IMR-90 (cell line): ENCODE data around the gene FBXO31. TPM values are rescaled to one million over a fixed set of nuclear protein-coding genes. Genes with fewer than 3 reads are reported as not detected.

ENCODE experiments used
- ATAC-seq: fragments of 200-7000 bp; cut with Tn5 transposase; 2 replicates; pipeline ENCODE4 v1.9.1; 2020; ENCODE audit warnings: low read depth, mild to moderate bottlenecking, moderate library complexity
- BruUV-seq: library from RNA; stranded (reverse); fragments of 400-500 nt; replicated peaks from 2 replicates; lab custom pipeline; 2021; lab: Mats Ljungman, UMichigan
- CTCF ChIA-PET: fragments of 300-600 bp; formaldehyde crosslinking; extraction: SDS; loops from one replicate; lab custom pipeline; 2021; ENCODE audit warnings: antibody characterized with exemption; lab: Yijun Ruan, JAX
- POLR2A ChIA-PET: fragments of 300-600 bp; sonication (Branson Sonifier 250); formaldehyde crosslinking; loops from one replicate; lab custom pipeline; 2022; ENCODE audit warnings: antibody characterized with exemption; ENCODE audit not compliant: unreplicated experiment; lab: Charles Lee
- DNase-seq: peaks from one replicate; pipeline ENCODE4 v3.0.0; 2013
- H2AFZ ChIP-seq: replicated peaks from 2 replicates; pipeline ENCODE3; 2013; ENCODE audit warnings: low read length, mild to moderate bottlenecking; ENCODE audit not compliant: poor library complexity
- H2AK5ac ChIP-seq: 2 replicates; pipeline ENCODE4 v1.6.1; 2013; ENCODE audit warnings: low read depth, low read length, inconsistent platforms
- H2AK9ac ChIP-seq: replicated peaks from 2 replicates; pipeline ENCODE3; 2013; ENCODE audit warnings: mild to moderate bottlenecking, low read depth, low read length, moderate library complexity; ENCODE audit not compliant: poor library complexity
- H2BK120ac ChIP-seq: 2 replicates; pipeline ENCODE4 v1.6.1; 2013; ENCODE audit warnings: low read depth, low read length, inconsistent platforms
- H2BK15ac ChIP-seq: 3 replicates; pipeline ENCODE4 v1.6.1; 2013; ENCODE audit warnings: low read depth, low read length, inconsistent platforms
- H2BK20ac ChIP-seq: 2 replicates; pipeline ENCODE4 v1.6.1; 2013; ENCODE audit warnings: low read depth, mild to moderate bottlenecking, inconsistent platforms, low read length, moderate library complexity
- H2BK5ac ChIP-seq: 2 replicates; pipeline ENCODE4 v1.6.1; 2013; ENCODE audit warnings: mild to moderate bottlenecking, low read depth, low read length, inconsistent platforms; ENCODE audit not compliant: poor library complexity, severe bottlenecking
- H3K14ac ChIP-seq: replicated peaks from 2 replicates; pipeline ENCODE4 v1.6.1; 2013; ENCODE audit warnings: low read depth, low read length, inconsistent platforms
- H3K18ac ChIP-seq: 2 replicates; pipeline ENCODE4 v1.6.1; 2013; ENCODE audit warnings: low read depth, low read length, control low read depth
- H3K23ac ChIP-seq: 2 replicates; pipeline ENCODE4 v1.6.1; 2013; ENCODE audit warnings: low read depth, low read length, inconsistent platforms
- H3K27ac ChIP-seq: 2 replicates; pipeline ENCODE4 v1.5.1; 2013; ENCODE audit warnings: mild to moderate bottlenecking, control low read depth, low read length; ENCODE audit not compliant: insufficient read depth
- H3K27me3 ChIP-seq: 2 replicates; pipeline ENCODE4 v1.6.1; 2013; ENCODE audit warnings: low read length; ENCODE audit not compliant: control insufficient read depth, insufficient read depth
- H3K36me3 ChIP-seq: 2 replicates; pipeline ENCODE4 v1.6.1; 2013; ENCODE audit warnings: low read length, mixed read lengths; ENCODE audit not compliant: control insufficient read depth, insufficient read depth
- H3K4ac ChIP-seq: 2 replicates; pipeline ENCODE4 v1.6.1; 2013; ENCODE audit warnings: low read depth, low read length, inconsistent platforms
- H3K4me1 ChIP-seq: 2 replicates; pipeline ENCODE4 v1.6.1; 2013; ENCODE audit warnings: low read length, mixed read lengths; ENCODE audit not compliant: control insufficient read depth, insufficient read depth
- H3K4me2 ChIP-seq: 2 replicates; pipeline ENCODE4 v1.6.1; 2013; ENCODE audit warnings: low read depth, mild to moderate bottlenecking, control low read depth, low read length, moderate library complexity
- H3K4me3 ChIP-seq: 2 replicates; pipeline ENCODE4 v1.5.1; 2013; ENCODE audit warnings: low read depth, mild to moderate bottlenecking, control low read depth, low read length, moderate library complexity; ENCODE audit not compliant: insufficient read depth
- H3K56ac ChIP-seq: 2 replicates; pipeline ENCODE4 v1.6.1; 2013; ENCODE audit warnings: low read length, inconsistent platforms; ENCODE audit not compliant: insufficient read depth; ENCODE audit errors: extremely low read depth
- H3K79me1 ChIP-seq, 2 experiments: 2 replicates each; pipeline ENCODE4 v1.6.1; 2013; ENCODE audit warnings: low read length in 2 of 2, inconsistent platforms in 1 of 2, low read depth in 1 of 2
- H3K9ac ChIP-seq: 2 replicates; pipeline ENCODE4 v1.6.1; 2013; ENCODE audit warnings: low read depth, low read length, control low read depth
- H3K9me1 ChIP-seq: 2 replicates; pipeline ENCODE4 v1.6.1; 2013; ENCODE audit warnings: low read length, inconsistent platforms; ENCODE audit not compliant: insufficient read depth
- H3K9me3 ChIP-seq: 2 replicates; pipeline ENCODE4 v1.6.1; 2013; ENCODE audit warnings: low read length; ENCODE audit not compliant: control insufficient read depth, insufficient read depth
- H4K20me1 ChIP-seq: 2 replicates; pipeline ENCODE4 v1.6.1; 2013; ENCODE audit warnings: low read length, inconsistent platforms; ENCODE audit not compliant: insufficient read depth
- H4K5ac ChIP-seq: 2 replicates; pipeline ENCODE4 v1.6.1; 2013; ENCODE audit warnings: mild to moderate bottlenecking, low read depth, low read length, control low read depth
- H4K8ac ChIP-seq, 2 experiments: 2 replicates each; pipeline ENCODE4 v1.6.1; 2013; ENCODE audit warnings: low read depth in 2 of 2, low read length in 2 of 2, control low read depth in 1 of 2, inconsistent platforms in 1 of 2
- H4K91ac ChIP-seq: 2 replicates; pipeline ENCODE4 v1.6.1; 2013; ENCODE audit warnings: low read depth, low read length, inconsistent platforms; ENCODE audit not compliant: insufficient read depth
- POLR2A ChIP-seq: IDR thresholded peaks from 2 replicates; pipeline ENCODE4 v1.6.1; 2012; ENCODE audit warnings: mild to moderate bottlenecking, low read depth, low read length
- SMC3 ChIP-seq: fragments of 150-350 bp; IDR thresholded peaks from 2 replicates; pipeline ENCODE4 v1.6.1; 2016; ENCODE audit warnings: low read depth, mild to moderate bottlenecking, antibody characterized with exemption, low read length, moderate library complexity
- WGBS, 2 experiments: methylation state at CpG; one replicate each; pipeline versions ENCODE4 v1.1.5 to v1.1.7; 2013; ENCODE audit warnings: missing lambda C conversion rate in 2 of 2; ENCODE audit not compliant: insufficient read length in 1 of 2; ENCODE audit errors: extremely low coverage in 2 of 2; 5-methylcytosine and 5-hydroxymethylcytosine counted together
- dilution Hi-C: fragments of 300-500 bp; cut with HindIII; formaldehyde crosslinking; loops from one replicate; pipeline ENCODE4 v1.14.3; 2018; ENCODE audit warnings: low sequenced_read_pairs; ENCODE audit not compliant: unreplicated experiment
- in situ Hi-C: fragments of 300-500 bp; cut with MboI; formaldehyde crosslinking; loops from 3 replicates; pipeline ENCODE4 v1.14.3; 2019; ENCODE audit warnings: low sequenced_read_pairs, inconsistent platforms, mixed read lengths
- intact Hi-C: fragments of 100-400 bp; cut with micrococcal nuclease; formaldehyde crosslinking; loops from 2 replicates; pipeline ENCODE4 v1.10.0; 2022
- polyA plus RNA-seq, 3 experiments: library from polyadenylated mRNA; depleted of rRNA; stranded (reverse); fragments of >200 nt; gene quantifications; 2 replicates each; pipeline ENCODE4 v1.2.3, GENCODE V29; 2012; ENCODE audit warnings: low replicate concordance in 1 of 3
- total RNA-seq: library from RNA; depleted of rRNA; stranded (reverse); fragments of >200 nt; gene quantifications from 2 replicates; pipeline ENCODE4 v1.2.3, GENCODE V29; 2012

Gene FBXO31
- total and polyA plus RNA-seq, 2 of the 4 experiments (the other 2 are of a cell fraction), result 10.4 to 16.9 TPM

DNA sequence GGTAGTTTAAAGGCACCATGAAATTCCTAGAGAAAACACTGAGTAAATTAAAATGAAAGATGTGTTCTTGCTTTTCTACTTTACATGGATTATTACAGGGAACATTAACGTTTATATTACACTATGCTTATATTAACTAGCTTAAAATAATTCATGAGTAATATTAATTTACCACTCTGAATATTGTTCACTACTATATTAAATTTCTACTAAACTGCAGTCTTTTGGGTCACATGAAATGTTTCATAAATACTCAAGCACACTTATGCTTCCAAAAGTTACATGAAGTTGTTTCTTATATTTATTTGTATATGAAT is 5.2 kb upstream of the FBXO31 start:
- peaks cover 11% of the 10 kb centered on the region; the same call in 1 of the 2 replicates for H4K20me1 ChIP-seq
- H3K79me1 ChIP-seq, result peaks cover 0 to 23% of the 10 kb centered on the region in 2 experiments; a peak in 3 of 4 replicates
- H2BK20ac ChIP-seq, result no peak overlapping the region
- peak overlapping the region; percentile 69; the same call in 1 of the 2 replicates for H2BK120ac ChIP-seq
- intact Hi-C loops (no loop called here), dilution Hi-C loops (no loop called here), in situ Hi-C loops (no loop called here)
- no peak overlapping the region for H3K56ac ChIP-seq
- no peak overlapping the region for H3K14ac ChIP-seq
- no CpG with 5 or more reads among the region's 1 CpG for WGBS, 2 experiments
- no peak for TF ChIP-seq SMC3
- TF ChIP-seq POLR2A, result no peak
- peak overlapping the region; percentile 81; the same call in 1 of the 2 replicates for H3K4ac ChIP-seq
- no TSS peak for BruUV-seq
- peak overlapping the region; percentile 33; the same call in 1 of the 2 replicates for H3K27ac ChIP-seq
- H3K4me2 ChIP-seq, result peak overlapping the region; percentile 68
- H3K23ac ChIP-seq, result peak overlapping the region; percentile 34; the same call in 1 of the 2 replicates
- no peaks in the 10 kb centered on the region for H3K9me3 ChIP-seq
- CTCF ChIA-PET, result interaction anchor here (1.0 to 1.2 kb wide), 2 partner anchors 129 to 248 kb away, joined by 3 read pairs; no protein-coding TSS in a partner anchor
- H2BK5ac ChIP-seq, result peak overlapping the region; percentile 87
- H3K18ac ChIP-seq, result no peak overlapping the region
- no peak overlapping the region for H2BK15ac ChIP-seq
- no peak overlapping the region for H2AK9ac ChIP-seq
- no peak overlapping the region for H3K4me3 ChIP-seq
- H3K4me1 ChIP-seq, result peaks cover 7% of the 10 kb centered on the region
- no peak for ATAC-seq
- H4K5ac ChIP-seq, result peak overlapping the region; percentile 89; the same call in 1 of the 2 replicates
- no peak overlapping the region for H3K9ac ChIP-seq
- DNase-seq, result no peak
- peaks cover 7% of the 10 kb centered on the region; the same call in 1 of the 2 replicates for H3K9me1 ChIP-seq
- no peaks in the 10 kb centered on the region for H3K36me3 ChIP-seq
- H4K91ac ChIP-seq, result no peak overlapping the region
- POLR2A ChIA-PET, result interaction anchor here (0.5 kb wide), 1 partner anchor 11 kb away, joined by 3 read pairs; no protein-coding TSS in a partner anchor
- H3K27me3 ChIP-seq, result no peaks in the 10 kb centered on the region
- H4K8ac ChIP-seq, result peak overlapping the region; percentile 3 to 96; a peak in 3 of 4 replicates
- no peak overlapping the region for H2AK5ac ChIP-seq
- H2AFZ ChIP-seq, result no peak overlapping the region
